ENCODE data around the gene TSPEAR.

DNA sequence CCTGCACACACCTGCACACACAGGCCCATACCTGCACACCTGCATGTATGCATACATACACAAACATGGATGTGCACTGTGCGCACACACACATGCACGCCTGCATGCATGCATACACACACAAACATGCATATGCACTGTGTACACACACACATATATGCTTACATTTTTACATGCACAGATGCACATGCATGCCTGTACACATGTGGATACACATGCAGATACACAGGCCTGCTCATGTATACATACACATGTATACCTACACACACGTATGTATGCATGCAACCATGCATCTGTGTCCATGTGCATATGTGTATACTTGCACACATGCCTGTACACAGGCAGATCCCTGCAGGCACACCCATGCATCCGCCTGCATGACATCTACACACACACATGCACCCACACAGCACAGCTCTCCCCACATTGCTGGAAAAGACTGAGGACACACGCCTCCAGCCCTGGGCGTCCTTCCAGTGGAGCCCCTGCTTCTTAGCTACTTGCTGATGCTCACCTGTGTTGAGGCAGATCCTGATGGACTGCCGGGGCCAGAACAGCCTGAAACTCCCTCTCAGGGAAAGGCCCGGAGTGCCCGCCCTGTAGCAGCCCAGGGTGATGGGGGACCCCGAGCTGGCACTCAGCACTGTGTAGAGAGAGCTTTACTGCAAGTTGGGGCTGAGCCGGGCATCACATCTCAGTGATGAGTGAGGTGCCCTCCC, 200.0 kb downstream of the TSPEAR start:
- TF ChIP-seq, protein P1, sequence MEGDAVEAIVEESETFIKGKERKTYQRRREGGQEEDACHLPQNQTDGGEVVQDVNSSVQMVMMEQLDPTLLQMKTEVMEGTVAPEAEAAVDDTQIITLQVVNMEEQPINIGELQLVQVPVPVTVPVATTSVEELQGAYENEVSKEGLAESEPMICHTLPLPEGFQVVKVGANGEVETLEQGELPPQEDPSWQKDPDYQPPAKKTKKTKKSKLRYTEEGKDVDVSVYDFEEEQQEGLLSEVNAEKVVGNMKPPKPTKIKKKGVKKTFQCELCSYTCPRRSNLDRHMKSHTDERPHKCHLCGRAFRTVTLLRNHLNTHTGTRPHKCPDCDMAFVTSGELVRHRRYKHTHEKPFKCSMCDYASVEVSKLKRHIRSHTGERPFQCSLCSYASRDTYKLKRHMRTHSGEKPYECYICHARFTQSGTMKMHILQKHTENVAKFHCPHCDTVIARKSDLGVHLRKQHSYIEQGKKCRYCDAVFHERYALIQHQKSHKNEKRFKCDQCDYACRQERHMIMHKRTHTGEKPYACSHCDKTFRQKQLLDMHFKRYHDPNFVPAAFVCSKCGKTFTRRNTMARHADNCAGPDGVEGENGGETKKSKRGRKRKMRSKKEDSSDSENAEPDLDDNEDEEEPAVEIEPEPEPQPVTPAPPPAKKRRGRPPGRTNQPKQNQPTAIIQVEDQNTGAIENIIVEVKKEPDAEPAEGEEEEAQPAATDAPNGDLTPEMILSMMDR (IDR thresholded peaks at IDR 0.05 in 4 of 5, conservative IDR thresholded peaks at IDR 0.05 in 1 of 5), result no peak
- TF ChIP-seq POLR2A (IDR thresholded peaks at IDR 0.05), result no peak

Measured in gastrocnemius medialis (tissue), 4 donors.